HG03025 (cell line): ENCODE measurements around the gene HACD4.
"Not testable (repeated sequence)": the region's sequence is repeated elsewhere in the genome, so short reads cannot be mapped to it uniquely, and the experiment has no call there.

Source experiments
- ATAC-seq: cut with Tn5 transposase; IDR thresholded peaks from one replicate; pipeline ENCODE4 v1.9.1; 2021; ENCODE audit warnings: mild to moderate bottlenecking, moderate library complexity; ENCODE audit not compliant: unreplicated experiment, low FRiP score

HACD4 gene

GRCh38 chr9:20974191-20974938, 57.1 kb downstream of the HACD4 start:
- not testable (repeated sequence) for ATAC-seq

GRCh38 chr9:20973246-20973947, 58.0 kb downstream of the HACD4 start:
- ATAC-seq = not testable (repeated sequence)

- ATAC-seq = no peak
Measured at GRCh38 chr9:20972684-20973083, 58.8 kb downstream of the HACD4 start.

GRCh38 chr9:20962536-20963225, 68.8 kb downstream of the HACD4 start:
- no peak for ATAC-seq

- no peak for ATAC-seq
Measured at GRCh38 chr9:20950707-20951106, 80.7 kb downstream of the HACD4 start.
